Stimulated activated naive CD4-positive, alpha-beta T cell treated with Interleukin-2 at 50 U/mL for 16 hours (primary cell): ENCODE results near the gene VAT1L.
"Not testable (repeated sequence)": the region's sequence is repeated elsewhere in the genome, so short reads cannot be mapped to it uniquely, and the experiment has no call there.

Experiments
- DNase-seq: peaks from one replicate; lab custom pipeline; 2025; lab: John Stamatoyannopoulos, UW

VAT1L gene

DNA sequence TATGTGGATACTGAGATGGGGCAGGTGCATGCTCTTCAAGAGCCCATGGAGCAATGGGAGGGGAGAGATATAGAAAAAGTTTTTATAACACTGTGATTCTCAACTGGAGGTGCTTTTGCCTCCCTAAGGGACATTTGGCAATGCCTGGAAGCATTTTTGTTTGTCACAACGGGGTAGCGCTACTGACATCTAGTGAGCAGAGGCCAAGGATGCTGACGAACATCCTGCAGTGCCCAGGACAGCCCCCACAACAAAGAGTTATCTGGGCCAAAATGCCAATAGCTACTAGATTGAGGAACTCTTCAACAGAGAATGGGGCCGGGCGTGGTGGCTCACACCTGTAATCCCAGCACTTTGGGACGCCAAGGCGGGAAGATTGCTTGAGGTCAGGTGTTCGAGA, 166.8 kb downstream of the VAT1L start:
- no peak for DNase-seq

DNA sequence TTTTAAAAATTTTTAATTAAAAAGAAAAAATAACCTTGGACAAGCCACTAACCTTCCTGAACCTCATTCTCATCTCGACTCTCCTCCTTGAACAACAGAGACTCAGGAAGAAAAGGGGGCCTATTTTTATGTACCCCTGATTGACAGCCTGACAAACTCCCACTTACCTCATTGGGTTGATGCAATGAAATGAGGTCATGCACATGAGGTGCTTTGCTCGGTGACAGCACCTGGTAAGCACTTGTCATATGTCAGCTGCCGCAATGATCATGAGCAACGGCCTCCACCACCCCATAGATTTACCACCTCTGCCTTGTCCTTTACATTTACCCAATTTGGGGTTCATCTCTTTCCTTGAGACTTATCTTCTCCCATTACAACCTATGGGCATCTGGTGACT, 167.9 kb downstream of the VAT1L start:
- DNase-seq: no peak

DNA sequence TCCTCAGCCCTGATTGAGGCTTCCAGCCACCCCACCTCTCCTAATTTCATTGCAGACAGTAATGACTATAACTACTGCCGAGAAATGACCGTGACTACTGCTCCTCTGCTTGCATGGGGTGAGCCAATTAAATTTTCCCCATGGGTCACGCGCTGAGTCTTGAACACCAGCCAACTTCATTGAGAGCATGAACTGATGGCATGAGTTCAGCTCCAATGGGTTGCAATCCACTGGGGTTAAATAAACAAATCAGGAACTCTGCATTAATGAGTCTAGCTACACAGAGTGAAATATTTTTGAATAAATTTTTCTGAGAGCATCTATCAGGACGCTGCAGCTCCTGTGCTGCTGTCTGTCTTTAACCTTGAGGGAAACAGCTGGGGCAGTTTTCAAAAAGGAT, 172.4 kb downstream of the VAT1L start:
- DNase-seq: no peak

DNA sequence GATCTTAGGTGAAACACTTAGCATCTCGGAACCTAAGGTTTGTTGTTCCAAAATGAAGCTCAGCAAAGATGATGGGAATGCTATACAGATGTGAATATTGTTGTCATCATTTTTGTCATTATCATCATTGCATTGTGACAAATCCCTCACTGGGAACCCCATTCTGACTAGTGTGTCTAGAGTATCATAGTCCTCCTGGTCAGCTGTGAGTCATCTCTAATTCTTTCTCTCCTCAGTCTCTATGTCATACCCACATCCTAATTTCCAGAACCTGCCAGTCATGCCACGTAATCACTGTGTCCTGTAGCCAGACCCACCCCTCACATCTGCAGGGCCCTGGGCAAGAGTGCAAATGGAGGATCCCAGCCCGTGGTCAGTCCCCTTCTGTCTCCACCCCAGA, 173.4 kb downstream of the VAT1L start:
- no peak for DNase-seq

DNA sequence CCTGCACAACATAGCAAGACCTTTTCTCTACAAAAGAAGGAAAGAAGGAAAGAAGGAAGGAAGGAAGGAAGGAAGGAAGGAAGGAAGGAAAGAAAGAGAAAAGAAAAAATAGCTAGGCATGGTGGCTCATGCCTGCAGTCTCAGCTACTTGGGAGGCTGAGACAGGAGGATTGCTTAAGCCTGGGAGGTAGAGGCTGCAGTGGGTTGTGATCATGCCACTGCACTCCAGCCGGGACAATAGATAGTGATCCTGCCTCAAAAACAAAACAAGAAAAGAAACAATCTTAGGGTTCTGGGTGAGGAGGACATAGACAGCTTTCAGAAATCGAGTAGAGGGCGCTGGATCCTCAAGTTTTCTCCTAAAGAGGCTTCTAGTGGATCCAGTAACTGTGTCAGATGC, 174.3 kb downstream of the VAT1L start:
- DNase-seq: no peak

DNA sequence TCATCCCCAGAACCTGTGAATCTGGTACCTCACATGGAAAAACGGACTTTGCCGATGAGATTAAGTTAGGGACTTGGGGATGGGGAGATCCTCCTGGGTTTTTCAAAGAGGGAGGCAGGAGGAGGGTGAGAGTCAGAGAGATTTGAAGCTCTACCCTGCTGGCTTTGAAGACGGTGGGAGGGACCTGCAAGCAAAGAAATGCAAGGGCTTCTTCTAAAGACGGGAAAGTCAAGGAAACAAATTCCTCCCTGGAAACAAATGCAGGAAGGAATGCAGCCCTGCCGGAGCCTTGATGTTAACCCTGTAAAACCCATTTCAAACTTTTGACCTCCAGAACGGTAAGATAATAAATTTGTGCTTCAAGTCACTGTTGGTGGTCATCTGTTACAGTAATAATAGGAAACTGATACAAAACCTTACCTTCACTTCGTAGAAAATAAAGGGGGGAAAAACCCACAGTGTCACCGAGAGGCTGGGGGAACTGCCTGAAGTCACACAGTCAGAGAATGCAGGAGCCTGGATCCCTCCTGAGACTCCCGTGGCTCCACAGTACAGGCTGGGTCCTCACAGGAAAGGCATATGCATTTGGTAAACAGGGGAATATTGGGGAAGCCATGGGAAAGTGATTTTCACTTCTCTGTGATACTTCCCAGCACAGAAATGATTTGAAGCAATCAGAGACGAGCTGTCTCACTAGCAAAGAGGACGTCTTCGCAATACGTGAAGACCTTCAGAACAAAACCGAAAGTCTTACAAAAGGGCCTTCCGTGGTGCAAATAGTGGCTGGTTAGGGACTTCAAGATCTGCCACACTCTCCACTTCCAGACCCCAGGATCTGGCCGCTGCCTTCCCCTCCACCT, 175.1 kb downstream of the VAT1L start:
- no peak for DNase-seq

DNA sequence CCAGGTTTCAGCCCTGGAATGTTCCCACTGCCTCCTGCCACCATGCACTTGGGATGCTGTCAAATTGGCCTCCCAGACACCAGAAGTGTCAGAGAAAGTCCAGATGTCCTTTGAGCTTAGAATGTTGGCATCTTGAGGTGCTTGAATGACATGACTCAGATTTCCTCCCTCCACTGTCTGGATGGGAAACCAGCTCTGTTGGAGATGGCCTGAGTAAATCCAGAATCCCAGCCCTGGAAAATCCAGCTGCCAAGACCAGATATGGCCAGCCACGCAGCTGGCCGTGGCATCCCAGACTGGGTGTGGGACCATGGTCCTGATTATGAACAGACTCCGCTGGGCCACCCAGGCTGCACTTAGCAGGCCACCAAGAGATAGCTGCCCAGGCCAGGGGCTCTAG, 177.0 kb downstream of the VAT1L start:
- no peak for DNase-seq

DNA sequence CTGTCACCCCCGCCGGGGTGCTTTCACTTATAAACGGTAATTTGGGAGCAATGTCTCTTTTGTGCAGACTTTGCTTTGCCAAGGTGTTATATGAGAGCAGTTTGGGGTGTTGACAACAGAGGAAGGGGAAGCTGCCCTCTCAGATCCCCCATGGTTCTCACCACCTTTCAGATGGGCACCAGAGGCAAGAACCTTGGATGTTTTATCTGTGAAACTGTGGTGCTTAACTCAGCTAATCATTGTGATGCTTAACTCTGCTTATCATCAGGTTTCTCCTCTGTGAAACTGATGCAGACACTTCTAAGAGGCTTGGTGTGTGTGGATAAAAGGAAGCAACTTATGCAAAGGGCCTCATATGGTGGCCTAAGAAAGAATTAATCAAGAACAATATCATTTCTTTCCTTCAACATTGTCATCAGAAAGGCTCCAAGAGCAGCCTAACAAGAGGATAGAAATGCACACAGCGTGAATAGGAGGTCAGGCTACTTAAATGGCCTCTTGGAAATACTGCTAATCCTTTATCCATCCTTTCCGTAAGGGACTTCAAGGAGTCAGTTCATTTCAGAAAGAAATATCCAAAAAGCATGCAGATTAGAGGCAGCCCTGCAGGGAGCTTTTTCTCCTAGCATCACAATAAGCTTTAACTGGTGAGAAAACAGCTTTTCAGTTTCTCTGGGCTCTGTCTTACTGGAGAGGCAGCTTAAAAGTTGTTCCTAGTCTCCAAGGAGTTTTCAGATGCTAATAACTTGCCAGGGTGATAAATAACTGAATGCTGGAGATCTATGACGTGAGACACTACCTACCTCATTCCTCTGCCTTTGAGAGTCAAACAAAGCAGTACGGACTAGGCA, 178.9 kb downstream of the VAT1L start:
- no peak for DNase-seq

DNA sequence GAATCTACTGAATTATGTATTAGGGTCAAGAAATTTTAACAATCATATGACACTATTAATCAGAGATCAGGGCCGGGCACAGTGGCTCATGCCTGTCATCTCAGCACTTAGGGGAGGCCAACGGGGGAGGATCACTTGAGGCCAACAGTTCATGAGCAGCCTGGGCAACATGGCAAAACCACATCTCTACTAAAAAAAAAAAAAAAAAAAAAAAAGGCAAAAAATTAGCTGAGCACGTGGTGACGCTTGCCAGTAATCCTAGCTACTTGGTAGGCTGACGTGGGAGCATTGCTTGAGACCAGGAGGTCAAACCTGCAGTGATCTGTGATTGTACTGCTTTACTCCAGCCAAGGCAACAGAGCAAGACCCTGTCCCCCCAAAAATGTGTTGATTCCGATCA, 181.5 kb downstream of the VAT1L start:
- no peak for DNase-seq

DNA sequence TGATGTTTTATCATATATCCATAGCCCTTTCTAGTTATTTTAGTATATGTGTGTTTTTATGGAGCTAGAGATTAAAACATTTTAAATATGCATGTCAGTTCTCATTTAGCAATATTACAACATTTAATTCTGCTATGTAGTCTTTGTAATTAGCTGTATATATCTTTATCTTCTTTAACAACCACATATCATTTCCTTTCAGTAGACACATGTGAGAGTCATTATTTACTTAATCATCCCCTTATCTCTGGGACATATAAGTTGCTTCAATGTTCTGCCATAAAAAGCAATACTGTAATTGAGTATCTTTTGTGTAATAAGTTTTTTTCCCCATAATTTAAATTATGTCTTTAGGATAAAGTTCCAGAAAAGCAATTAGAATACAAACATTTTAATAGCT, 182.0 kb downstream of the VAT1L start:
- no peak for DNase-seq

DNA sequence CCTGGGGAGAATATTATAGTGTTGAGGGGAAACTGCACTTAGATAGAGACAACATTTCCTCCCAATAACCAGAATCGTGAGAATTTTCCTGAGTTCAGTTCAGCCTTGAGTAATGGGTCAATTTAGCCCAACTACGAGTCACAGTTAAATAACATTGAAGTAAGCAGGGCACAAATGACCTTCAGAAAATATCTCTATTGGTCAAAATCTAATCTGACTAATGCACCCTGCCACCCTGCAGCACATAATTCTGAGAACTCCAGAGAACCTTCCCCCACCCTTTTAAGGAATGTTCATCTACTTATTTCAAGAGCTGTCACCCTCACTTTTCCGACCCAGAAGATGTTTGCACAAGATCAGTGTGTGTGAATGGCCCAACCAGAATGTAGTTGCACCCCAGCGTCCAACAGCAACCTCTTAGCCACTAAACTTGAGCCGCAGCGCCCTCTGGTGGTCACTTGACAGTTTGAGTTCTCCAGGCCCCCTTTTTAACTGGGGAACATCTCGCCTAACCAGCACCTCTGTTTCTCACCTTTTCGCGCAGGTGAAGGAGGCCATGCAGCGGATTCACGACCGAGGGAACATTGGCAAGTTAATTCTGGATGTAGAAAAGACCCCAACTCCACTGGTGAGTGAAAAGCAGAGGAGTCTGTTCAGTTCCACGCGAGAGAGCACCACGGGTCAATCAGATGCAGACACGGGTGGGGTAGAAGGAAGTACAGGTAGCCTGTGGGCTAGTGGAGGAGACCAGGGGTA, 183.1 kb downstream of the VAT1L start:
- DNase-seq: peak; percentile 56

DNA sequence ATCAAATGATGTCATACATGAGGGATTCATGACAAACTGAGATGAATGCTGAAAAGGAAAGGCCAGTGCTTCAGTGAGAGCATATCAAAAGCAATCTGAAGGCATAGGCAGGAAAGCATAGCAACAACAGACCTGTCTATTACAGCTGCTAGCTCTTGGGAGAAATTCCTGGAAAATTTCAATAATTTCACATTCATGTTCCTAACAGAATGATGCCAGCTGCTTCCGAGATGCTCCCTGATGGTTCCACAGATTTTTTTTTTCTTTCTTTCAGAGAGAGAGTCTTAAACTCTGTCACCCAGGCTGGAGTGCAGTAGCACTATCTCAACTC, 183.7 kb downstream of the VAT1L start:
- DNase-seq: no peak

DNA sequence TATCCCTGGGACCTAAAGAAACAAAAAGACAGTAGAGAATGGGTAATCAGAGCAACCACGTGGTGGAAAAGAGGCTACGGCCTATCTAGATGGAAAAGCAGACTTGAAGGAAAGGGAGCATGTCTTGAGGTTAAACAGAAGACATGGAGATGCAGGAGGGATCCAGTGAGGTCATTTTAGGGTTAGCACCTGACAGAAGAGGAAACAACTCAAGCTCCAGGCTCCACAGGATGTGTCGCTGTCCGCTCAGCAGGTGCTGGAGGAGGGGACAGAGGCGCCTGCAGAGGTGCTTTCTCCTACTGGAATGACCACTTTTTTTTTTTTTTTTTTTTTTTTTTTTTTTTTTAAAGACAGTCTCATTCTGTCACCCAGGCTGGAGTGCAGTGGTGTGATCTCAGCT, 186.5 kb downstream of the VAT1L start:
- DNase-seq: no peak

DNA sequence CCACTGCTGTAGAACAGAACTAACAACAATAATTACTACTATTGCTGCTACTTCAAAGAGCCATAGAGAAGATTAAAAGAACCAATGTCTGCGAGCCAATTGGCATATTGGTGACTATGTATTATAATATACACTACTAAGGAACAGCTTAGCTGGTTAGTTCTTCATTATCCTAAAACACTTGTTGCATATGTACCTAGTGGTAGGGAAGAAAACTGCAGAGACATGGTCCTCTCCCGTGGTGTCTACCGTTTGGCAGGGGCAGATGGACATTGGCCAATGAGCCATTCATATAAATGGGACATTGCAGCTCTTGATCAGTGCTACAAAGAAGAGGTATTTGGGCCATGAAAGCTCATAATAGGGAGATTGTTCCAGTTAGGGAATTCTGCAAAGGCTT, 187.6 kb downstream of the VAT1L start:
- DNase-seq: no peak

DNA sequence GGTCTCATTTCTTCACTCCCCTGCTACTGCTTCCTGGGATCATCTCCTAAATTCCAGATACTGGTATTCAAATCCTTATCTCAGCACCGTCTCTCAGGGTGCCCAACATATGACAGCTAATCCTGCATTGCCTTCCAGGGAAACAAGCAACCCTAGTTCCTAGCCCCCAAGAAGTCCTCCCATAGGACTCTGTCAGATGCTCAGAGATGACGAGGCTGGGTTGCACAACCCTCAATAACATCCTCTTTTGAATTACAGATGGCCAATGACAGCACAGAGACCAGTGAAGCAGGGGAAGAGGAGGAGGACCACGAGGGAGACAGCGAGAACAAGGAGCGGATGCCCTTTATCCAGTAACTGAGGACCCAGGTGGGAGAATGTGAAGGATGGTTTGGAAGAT, 189.0 kb downstream of the VAT1L start:
- no peak for DNase-seq

DNA sequence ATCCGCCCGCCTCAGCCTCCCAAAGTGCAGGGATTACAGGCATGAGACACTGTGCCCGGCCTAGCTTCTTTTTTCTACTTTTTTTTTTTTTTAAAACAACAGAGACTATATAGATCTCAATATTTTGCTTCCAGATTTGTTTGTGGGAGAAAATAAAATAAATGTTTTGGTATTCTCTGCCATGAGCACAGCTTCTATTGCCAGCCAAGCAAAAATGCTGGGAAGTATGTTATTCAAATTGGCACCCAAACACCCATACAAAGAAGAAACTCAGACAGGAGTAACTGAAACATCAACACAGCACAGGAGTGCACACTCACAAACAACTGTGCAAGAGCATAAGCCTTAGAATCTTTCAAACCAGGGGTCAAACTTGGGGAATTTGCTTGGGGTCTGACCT, 196.7 kb downstream of the VAT1L start:
- DNase-seq: no peak

DNA sequence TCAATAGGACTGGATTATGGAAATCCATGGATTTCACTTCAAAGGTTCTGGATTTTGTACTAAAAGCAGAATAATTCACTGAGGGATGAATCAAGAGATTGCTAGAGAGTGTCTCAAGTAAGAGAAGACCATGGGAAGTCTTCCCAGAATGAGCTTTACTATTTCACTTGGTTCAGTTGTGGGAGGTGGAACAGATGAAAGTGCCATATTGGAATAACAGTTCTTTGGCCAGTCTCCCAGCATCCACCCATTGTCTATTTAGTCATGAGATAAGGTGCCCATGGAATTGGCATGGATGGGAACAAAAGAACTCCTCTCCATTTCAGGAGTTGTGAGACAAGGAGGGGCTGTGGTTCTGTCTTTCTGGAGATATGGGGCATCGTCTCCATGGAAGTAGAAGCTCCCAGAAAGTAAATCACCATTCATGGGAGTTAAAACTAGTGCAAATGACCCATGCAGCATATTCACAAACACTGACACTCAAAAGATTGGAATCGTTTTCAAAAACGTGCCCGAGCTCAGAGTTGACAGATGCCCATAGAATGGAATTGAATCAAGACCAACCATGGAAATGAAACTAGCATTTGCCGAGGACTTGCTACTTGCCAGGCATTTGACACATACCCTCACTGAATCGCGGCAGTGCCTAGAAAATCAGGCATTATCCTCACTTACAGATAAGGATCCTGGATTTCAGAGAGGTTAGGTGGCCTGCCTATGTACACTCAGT, 197.8 kb downstream of the VAT1L start:
- no peak for DNase-seq

DNA sequence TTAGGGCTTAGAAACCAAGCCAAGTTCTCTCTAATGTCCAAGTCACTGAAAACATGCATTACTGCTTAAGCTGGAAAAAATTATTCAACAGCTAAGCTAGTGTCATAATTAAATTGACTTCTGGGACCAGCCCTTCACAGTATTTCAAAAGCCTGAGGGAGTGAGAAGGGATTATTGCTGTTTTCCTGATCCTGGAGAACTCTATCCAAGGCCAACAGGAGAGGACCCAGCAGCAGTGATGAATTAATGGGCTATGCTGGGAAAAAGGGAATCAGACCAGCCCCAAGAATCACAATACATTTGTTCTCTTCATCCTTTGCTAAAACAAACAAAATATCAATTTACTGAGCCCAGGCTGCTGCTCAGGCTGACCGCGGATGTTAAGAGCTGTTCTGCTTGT, 199.4 kb downstream of the VAT1L start:
- no peak for DNase-seq

DNA sequence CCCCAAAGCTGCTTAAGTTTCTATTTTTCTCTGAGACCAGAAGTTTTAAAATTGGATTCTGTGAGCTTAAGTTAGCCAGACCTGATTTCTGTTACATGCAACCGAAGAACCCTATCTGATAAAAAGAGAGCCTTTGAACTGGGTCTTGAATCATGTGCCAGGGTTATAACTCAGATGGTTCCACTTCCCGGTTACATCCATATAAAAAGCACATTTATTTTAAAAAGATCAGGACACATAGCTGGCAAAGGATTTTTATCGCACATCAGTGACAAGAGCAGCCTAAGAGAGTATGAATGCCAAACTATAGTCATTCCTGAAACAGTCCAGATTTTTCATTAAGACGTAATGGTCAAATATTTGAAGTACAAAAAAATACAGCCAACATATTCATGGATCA, 201.5 kb downstream of the VAT1L start:
- no peak for DNase-seq

DNA sequence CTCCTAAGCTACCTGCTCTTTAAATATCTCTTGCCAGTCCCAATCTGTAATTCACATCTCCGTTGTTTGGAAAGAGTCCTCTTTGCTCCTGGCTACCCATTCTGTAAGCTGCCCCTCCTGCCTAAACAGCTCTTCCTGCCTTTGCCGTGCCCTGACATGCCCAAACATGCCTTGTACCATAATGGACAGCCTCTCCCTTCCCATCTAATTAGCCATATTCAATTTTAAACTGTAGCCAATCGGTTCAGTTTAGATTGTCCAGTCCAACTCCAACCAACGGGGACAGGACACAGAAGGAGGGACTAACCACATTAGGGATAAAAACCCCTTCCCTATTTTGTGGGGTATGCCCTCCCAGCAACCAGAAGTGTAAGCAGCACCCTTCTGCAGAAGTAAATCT, 203.3 kb downstream of the VAT1L start:
- no peak for DNase-seq

DNA sequence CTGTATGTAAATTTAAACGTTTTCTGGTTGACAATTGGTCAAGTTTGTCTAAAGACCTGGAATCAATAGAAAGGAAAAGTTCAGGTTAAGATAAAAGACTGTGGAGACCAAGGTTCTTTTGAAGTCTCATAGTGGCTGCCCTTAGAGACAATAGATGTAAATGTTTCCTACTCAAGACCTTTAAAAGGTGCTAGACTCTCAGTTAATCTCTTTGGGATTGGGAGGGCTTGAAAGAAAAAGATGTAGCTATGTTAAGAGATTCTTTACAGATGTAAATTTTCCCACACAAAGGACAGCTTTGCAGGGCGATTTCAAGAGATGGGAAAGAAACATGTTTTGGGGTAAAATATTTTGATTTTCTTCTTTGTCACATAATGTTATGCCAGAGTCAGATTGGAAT, 204.0 kb downstream of the VAT1L start:
- not testable (repeated sequence) for DNase-seq
